Natural killer cell treated with Interleukin-12 subunit alpha and Interleukin-12 subunit beta and Interleukin-15 and Interleukin-18, amount 100 ng/mL, for 72 hours (primary cell): ENCODE measurements around the gene YIPF6. TPM values are rescaled to one million over a fixed set of nuclear protein-coding genes. Genes with fewer than 3 reads are reported as not detected.
"Not testable (repeated sequence)": the region's sequence is repeated elsewhere in the genome, so short reads cannot be mapped to it uniquely, and the experiment has no call there.

Experiments used
- ATAC-seq, 2 donors: fragments of 150-1000 bp; cut with Tn5 transposase in 1 of 2; sonication (Bioruptor Pico), chemical (Tn5 transposase) in 1 of 2; 2 replicates each; pipeline ENCODE4 v1.10.0; 2021
- DNase-seq: peaks from one replicate; pipeline ENCODE4 v3.0.0; 2022; ENCODE audit warnings: low spot score
- H3K27ac Mint-ChIP-seq, 2 donors: 1 replicate in 1 of 2; 2 replicates in 1 of 2; pipeline ENCODE4 v1.8.0; 2022; ENCODE audit warnings: mixed read lengths in 2 of 2, mild to moderate bottlenecking in 1 of 2, moderate library complexity in 1 of 2
- H3K27me3 Mint-ChIP-seq, 2 donors: 1 replicate in 1 of 2; 2 replicates in 1 of 2; pipeline ENCODE4 v1.8.0; 2022; ENCODE audit warnings: mixed read lengths in 2 of 2
- H3K36me3 Mint-ChIP-seq: one replicate; pipeline ENCODE4 v1.8.0; 2022; ENCODE audit warnings: mixed read lengths
- H3K4me1 Mint-ChIP-seq, 2 donors: 1 replicate in 1 of 2; 2 replicates in 1 of 2; pipeline ENCODE4 v1.8.0; 2022; ENCODE audit warnings: low read depth in 2 of 2, mixed read lengths in 2 of 2, mild to moderate bottlenecking in 1 of 2
- H3K4me3 Mint-ChIP-seq: one replicate; pipeline ENCODE4 v1.8.0; 2022; ENCODE audit warnings: mixed read lengths
- H3K9me3 Mint-ChIP-seq: 2 replicates; pipeline ENCODE4 v1.8.0; 2022; ENCODE audit warnings: mixed read lengths
- total RNA-seq, 2 donors: library from RNA; stranded (reverse); gene quantifications; one replicate each; pipeline ENCODE4 v1.2.3, GENCODE V29; 2022

The YIPF6 gene
- total RNA-seq, 2 donors from 2014 or later = 24.2 to 27.2 TPM

DNA sequence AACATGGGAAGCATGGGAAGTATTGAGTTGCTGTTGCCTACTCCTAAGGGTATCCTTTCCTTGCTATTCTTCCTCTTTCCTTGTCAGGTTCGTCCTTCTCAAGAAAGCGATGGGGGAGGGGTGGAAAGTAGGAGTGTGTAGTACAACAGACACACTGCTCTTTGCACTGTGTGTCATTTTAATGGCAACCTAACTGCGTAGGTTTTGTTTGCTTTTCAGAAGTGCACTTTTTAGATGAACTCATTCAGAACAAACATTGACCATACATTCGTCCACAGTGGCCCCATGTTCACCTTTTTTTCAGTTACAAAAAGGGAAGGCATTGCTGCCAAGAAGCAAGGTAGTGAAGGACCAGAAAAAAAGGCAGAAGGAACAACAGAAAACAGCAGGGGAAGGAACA, 10.2 kb upstream of the YIPF6 start:
- no peak for DNase-seq
- Mint-ChIP-seq H3K9me3 (no peaks in the 10 kb centered on the region), H3K27me3 (peaks cover 0 to 3% of the 10 kb centered on the region in 2 donors), H3K36me3 (no peaks in the 10 kb centered on the region), H3K4me1 (peaks cover 0 to 2% of the 10 kb centered on the region in 2 donors), H3K27ac (no peak overlapping the region), H3K4me3 (no peak overlapping the region)
- ATAC-seq = no peak

DNA sequence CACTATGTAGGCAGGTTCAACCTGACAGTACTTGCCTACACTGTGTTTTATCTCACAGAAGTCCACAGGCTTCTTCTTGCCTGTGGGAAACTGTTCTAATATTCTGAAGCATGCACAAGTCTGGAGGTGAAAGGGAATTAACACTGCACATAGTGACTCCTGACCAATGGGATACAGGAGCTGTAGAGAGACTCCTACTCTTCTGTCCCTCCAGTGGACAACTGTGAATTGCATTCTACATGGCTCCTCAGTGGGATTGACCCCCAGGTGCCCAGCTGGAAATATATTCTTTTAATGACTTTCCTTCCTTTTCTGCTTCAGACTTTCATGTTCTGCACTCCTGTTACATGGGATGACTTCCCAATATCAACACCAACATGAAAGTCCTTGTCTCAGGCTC, 8.2 kb upstream of the YIPF6 start:
- peak in 1 of 2 donors; percentile 48 for ATAC-seq
- Mint-ChIP-seq H3K9me3 (no peaks in the 10 kb centered on the region), H3K36me3 (no peaks in the 10 kb centered on the region), H3K4me3 (no peak overlapping the region), H3K27me3 (peaks cover 0 to 8% of the 10 kb centered on the region in 2 donors), H3K4me1 (peaks cover 0 to 2% of the 10 kb centered on the region in 2 donors), H3K27ac (no peak overlapping the region)
- DNase-seq = no peak

DNA sequence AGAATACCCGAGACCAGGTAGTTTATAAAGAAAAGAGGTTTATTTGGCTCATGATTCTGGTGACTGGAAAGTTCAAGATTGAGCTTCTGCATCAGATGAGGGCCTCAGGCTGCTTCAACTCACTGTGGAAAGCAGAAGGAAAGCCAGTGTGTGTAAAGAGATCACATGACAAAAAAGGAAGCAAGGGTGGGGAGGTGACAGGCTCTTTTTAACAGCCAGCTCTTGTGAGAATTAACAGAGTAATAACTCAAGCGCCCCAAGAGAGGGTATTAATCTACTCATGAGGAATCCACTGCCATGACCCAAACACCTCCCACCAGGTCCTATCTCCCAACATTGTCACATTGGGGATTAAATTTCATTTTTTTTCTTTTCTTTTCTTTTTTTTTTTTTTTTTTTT, 6.3 kb upstream of the YIPF6 start:
- Mint-ChIP-seq H3K9me3 (no peaks in the 10 kb centered on the region), H3K27ac (no peak overlapping the region), H3K36me3 (no peaks in the 10 kb centered on the region), H3K4me3 (no peak overlapping the region), H3K4me1 (peaks cover 0 to 2% of the 10 kb centered on the region in 2 donors), H3K27me3 (peaks cover 0 to 11% of the 10 kb centered on the region in 2 donors)
- ATAC-seq (no peak), DNase-seq (no peak)

DNA sequence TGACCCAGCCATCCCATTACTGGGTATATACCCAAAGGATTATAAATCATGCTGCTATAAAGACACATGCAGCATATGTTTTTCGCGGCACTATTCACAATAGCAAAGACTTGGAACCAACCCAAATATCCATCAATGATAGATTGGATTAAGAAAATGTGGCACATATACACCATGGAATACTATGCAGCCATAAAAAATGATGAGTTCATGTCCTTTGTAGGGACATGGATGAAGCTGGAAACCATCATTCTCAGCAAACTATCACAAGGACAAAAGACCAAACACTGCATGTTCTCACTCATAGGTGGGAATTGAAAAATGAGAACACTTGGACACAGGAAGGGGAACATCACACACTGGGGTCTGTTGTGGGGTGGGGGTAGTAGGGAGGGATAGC, 5.1 kb upstream of the YIPF6 start:
- H3K4me1 Mint-ChIP-seq, ATAC-seq, H3K27ac Mint-ChIP-seq, DNase-seq, H3K9me3 Mint-ChIP-seq, H3K36me3 Mint-ChIP-seq, H3K4me3 Mint-ChIP-seq: not testable (repeated sequence)
- H3K27me3 Mint-ChIP-seq = peaks cover 0 to 13% of the 10 kb centered on the region in 2 donors

DNA sequence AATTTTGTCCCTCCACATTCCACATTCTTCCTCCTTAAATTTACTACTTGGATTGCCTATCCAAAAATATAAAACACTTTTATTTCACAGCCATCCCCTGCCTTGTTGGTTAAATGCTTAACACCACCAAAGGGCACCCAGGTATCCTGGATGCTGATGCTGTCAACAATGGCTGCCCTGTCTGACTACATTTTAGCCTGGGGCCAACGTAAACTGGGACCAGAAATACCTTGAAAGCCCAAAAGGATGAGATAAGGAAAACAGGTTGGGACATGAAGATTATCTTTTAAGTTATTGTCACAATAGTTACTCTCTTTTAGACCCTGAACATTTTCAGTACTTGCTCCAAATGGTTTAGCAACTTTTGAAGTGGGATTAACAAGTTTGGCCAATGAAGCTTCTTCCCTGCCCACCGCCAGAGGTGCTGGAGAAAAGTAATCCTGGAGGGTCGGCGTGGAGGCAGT, 775 bp upstream of the YIPF6 start:
- Mint-ChIP-seq H3K4me3 (peak overlapping the region; percentile 96), H3K4me1 (peaks cover 0 to 15% of the 10 kb centered on the region in 2 donors), H3K27ac (peak overlapping the region; percentile 97 to 99), H3K27me3 (peaks cover 0 to 13% of the 10 kb centered on the region in 2 donors), H3K9me3 (no peaks in the 10 kb centered on the region), H3K36me3 (no peaks in the 10 kb centered on the region)
- DNase-seq = no peak
- ATAC-seq = no peak

DNA sequence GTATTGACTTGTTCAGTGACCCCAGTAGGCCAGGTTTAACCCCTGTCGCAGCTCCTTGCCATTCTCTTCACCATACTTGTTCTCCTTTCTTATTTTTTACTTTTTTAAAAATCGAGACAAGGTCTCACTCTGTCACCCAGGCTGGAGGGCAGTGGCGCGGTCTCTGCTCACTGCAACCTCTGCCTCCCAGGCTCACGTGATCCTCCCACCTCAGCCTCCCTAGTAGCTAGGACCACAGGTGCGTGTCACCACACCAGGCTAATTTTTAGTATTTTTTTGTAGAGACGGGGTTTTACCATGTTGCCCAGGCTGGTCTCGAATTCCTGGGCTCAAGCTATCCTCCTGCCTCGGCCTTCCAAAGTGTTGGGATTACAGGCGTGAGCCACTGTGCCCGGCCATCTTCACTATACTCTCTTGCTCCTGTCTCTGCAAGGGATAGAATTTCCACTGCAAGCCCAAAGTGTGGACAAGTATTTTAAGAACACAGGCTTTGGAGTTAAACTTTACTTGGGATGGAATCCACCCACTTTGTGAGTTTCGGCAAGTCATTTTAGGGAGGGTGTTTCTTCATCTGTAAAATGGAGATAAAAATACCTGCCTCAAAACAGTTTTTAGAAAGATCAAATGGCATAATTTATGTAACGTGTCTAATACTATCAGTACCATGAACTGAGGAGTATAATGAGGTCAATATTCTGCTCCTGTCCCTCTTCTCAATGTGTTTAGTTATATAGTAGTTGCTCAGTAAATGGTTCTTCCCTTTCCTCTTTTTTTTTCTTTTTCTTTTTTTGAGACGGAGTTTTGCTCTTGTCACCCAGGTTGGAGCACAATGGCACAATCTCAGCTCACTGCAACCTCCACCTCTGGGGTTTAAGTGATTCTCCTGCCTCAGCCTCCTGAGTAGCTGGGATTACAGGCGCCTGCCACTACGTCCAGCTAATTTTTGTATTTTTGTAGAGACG, 973 bp downstream of the YIPF6 start:
- H3K36me3 Mint-ChIP-seq = no peaks in the 10 kb centered on the region
- DNase-seq (no peak), ATAC-seq (no peak)
- H3K4me3 Mint-ChIP-seq = peak overlapping the region; percentile 96
- H3K9me3 Mint-ChIP-seq = no peaks in the 10 kb centered on the region
- peak overlapping the region; percentile 97 to 99 for H3K27ac Mint-ChIP-seq
- H3K4me1 Mint-ChIP-seq = peaks cover 2 to 15% of the 10 kb centered on the region in 2 donors
- peaks cover 0 to 8% of the 10 kb centered on the region in 2 donors for H3K27me3 Mint-ChIP-seq

DNA sequence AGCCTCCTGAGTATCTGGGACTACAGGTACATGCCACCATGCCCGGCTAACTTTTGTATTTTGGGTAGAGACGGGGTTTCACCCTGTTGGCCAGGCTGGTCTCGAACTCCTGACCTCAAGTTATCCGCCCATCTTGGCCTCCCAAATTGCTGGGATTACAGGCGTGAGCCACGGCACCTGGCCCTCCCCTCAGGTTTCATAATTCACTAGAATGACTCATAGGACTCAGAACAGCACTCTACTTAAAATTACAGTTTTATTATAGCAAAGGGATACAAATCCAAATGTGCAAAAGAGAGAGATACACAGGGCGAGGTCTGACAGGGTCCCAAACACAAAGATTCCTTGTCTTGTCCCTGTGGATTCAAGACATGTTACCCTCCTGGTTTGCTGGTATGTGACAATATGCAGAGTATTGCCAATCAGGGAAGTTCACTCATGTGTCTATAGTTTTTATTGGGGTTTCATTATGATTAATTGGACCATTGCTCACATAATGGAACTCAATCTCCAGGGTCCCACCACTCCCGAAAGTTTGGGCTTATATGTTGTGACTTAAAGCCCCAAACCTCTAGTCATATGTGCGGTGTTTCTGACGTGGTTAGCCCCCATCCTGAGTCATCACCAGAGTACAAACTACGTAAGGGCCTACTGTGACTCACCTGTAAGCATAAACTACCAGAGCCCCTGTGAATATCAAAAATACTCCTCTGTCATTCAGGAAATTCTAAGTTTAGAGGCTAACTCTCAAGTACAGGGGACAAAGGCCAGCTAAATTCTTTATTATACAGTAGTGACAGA, 5.2 kb downstream of the YIPF6 start:
- peaks cover 0 to 2% of the 10 kb centered on the region in 2 donors for H3K27me3 Mint-ChIP-seq
- H3K27ac Mint-ChIP-seq = peak overlapping the region in 1 of 2 donors; percentile 16
- peaks cover 7 to 23% of the 10 kb centered on the region in 2 donors for H3K4me1 Mint-ChIP-seq
- no peak for DNase-seq
- no peaks in the 10 kb centered on the region for H3K9me3 Mint-ChIP-seq
- peak; percentile 73 to 97 for ATAC-seq
- no peak overlapping the region for H3K4me3 Mint-ChIP-seq
- H3K36me3 Mint-ChIP-seq = no peaks in the 10 kb centered on the region

DNA sequence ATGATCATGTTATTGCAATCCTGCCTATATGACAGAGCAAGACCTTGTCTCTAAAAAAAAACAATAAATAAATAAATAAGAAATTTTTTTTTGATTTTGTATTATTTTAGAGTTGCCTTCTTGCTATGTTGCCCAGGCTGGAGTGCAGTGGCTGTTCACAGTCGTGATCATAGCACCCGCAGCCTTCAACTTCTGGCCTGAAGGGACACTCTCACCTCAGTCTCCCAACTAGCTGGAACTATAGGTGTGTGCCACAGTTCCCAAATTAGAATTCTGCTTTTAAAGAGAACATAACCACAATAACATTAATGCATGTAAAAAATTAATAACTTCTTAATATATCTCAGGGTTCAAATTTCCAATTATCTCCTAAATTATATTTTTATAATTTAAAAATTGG, 7.8 kb downstream of the YIPF6 start:
- Mint-ChIP-seq H3K27ac (no peak overlapping the region), H3K9me3 (no peaks in the 10 kb centered on the region), H3K27me3 (peaks cover 0 to 2% of the 10 kb centered on the region in 2 donors), H3K4me1 (peaks cover 7 to 23% of the 10 kb centered on the region in 2 donors), H3K36me3 (no peaks in the 10 kb centered on the region), H3K4me3 (no peak overlapping the region)
- DNase-seq (no peak), ATAC-seq (no peak)

DNA sequence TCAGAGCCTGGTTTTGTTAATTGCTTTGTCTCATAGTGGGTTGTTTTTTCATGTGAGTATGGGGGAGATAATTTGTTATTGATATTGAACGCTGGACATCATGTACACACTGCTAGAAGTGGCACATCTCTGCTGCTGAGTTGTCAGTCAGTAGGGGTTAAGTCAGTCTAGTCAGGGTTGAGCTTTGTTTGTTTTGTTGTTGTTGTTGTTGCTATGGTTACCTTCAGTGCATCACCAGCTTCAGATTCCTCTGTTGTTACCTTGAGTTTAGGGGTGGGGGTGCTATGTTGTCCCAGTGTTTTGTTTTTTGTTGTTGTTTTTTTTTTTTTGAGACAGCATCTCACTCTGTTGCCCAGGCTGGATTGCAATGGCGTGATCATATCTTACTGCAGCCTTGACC, 9.9 kb downstream of the YIPF6 start:
- Mint-ChIP-seq H3K27ac (peak overlapping the region in 1 of 2 donors; percentile 66), H3K27me3 (peaks cover 0 to 2% of the 10 kb centered on the region in 2 donors), H3K4me3 (no peak overlapping the region), H3K4me1 (peaks cover 4 to 13% of the 10 kb centered on the region in 2 donors), H3K9me3 (no peaks in the 10 kb centered on the region), H3K36me3 (no peaks in the 10 kb centered on the region)
- DNase-seq (no peak), ATAC-seq (no peak)

DNA sequence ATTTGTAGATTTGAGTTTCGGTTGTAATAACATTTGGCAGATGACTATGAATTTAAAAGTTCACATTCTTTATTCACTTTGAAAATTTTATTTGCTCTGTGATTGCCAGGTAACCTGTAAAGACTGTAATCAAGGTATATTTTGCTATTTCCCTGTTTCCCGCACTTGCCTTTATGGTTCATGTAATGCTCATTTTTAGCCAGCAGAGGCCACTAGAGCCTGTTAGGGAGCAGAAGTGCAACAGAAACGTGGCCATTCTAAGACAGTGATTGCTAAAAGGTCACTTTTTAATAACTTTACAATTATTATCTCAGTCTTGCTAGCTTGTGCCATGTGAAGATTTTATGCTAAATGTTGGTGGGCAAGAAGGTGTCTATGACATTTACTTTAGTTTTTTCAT, 12.4 kb downstream of the YIPF6 start:
- Mint-ChIP-seq H3K9me3 (no peaks in the 10 kb centered on the region), H3K27ac (no peak overlapping the region), H3K4me3 (no peak overlapping the region), H3K36me3 (no peaks in the 10 kb centered on the region), H3K27me3 (peaks cover 0 to 2% of the 10 kb centered on the region in 2 donors), H3K4me1 (peaks cover 4 to 8% of the 10 kb centered on the region in 2 donors)
- no peak for ATAC-seq
- DNase-seq = no peak

DNA sequence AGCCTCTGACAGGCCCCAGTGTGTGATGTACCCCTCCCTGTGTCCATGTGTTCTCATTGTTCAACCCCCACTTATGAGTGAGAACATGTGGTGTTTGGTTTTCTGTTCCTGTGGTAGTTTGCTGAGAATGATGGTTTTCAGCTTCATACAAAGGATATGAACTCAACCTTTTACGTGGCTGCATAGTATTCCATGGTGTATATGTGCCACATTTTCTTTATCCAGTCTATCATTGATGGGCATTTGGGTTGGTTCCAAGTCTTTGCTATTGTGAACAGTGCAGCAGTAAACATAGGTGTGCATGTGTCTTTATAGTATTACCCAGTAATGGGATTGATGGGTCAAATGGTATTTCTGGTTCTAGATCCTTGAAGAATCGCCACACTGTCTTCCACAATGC, 25.8 kb downstream of the YIPF6 start:
- H3K9me3 Mint-ChIP-seq, DNase-seq, H3K4me3 Mint-ChIP-seq, H3K27me3 Mint-ChIP-seq, H3K27ac Mint-ChIP-seq, ATAC-seq: not testable (repeated sequence)
- Mint-ChIP-seq H3K4me1 (peaks cover 11 to 13% of the 10 kb centered on the region in 2 donors), H3K36me3 (peaks cover 39% of the 10 kb centered on the region)

DNA sequence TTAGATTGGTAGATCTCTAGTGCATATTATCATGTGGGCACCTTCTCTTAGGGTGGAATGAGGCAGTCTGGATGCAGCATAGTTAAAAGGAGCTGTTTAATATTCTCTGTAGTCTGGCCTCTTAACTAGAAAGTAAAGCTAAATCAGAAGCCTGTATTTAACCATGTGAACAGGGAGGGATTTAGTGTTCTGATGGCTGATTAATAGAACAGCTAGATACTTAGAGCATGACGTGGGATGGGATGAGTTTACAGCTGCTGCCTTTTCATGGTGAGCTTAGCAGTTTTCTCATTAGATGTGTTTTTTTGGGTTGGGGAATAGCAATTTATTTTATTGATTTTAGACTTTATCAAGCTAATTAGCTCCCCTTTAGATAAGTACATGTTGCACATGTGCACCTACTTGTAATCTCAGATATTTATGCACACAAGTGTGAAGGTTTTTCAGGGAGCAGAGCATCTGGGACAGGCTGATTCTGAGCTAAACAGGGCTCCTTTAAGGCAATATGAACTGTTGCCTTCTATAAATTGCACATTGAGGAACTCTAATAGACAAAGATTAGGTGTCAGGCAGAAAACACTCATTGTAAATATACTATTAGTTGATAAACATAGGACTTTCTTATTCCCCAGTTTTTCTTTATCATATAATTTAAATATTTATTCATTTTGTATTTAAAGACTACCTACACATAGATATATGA, 34.1 kb downstream of the YIPF6 start:
- Mint-ChIP-seq H3K9me3 (no peaks in the 10 kb centered on the region), H3K4me1 (peaks cover 0 to 4% of the 10 kb centered on the region in 2 donors), H3K27me3 (peaks cover 0 to 3% of the 10 kb centered on the region in 2 donors), H3K27ac (no peak overlapping the region), H3K36me3 (peaks cover 17% of the 10 kb centered on the region), H3K4me3 (no peak overlapping the region)
- ATAC-seq (no peak), DNase-seq (no peak)

DNA sequence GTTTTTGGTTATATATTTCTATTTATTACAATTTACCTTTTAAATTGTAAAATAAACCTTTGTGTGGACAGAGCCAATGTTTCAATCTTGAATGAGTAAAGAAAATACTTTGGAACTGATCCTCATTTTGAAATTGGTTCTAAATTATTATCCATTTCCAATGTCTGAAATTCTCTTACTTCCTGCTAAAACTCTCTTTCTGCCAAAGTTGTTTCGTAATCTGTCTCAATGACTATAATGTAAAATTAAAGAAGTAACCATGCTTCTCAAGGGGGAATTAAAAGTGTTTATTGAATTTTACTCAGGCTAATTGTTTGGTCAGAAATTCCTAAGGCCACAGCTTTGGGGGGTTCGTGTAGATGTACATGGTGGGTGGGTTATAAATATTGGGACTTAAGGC, 34.8 kb downstream of the YIPF6 start:
- peaks cover 12% of the 10 kb centered on the region for H3K36me3 Mint-ChIP-seq
- H3K27ac Mint-ChIP-seq = no peak overlapping the region
- no peaks in the 10 kb centered on the region for H3K4me1 Mint-ChIP-seq
- ATAC-seq (no peak), DNase-seq (no peak)
- H3K9me3 Mint-ChIP-seq = no peaks in the 10 kb centered on the region
- H3K4me3 Mint-ChIP-seq = no peak overlapping the region
- peaks cover 0 to 4% of the 10 kb centered on the region in 2 donors for H3K27me3 Mint-ChIP-seq
